ENCODE measurements around the gene ACTR1B.
A peak's percentile ranks its signal among the peaks of the same experiment; 100 is the strongest.
"Not testable (repeated sequence)": the region's sequence is repeated elsewhere in the genome, so short reads cannot be mapped to it uniquely, and the experiment has no call there.

ACTR1B gene

DNA sequence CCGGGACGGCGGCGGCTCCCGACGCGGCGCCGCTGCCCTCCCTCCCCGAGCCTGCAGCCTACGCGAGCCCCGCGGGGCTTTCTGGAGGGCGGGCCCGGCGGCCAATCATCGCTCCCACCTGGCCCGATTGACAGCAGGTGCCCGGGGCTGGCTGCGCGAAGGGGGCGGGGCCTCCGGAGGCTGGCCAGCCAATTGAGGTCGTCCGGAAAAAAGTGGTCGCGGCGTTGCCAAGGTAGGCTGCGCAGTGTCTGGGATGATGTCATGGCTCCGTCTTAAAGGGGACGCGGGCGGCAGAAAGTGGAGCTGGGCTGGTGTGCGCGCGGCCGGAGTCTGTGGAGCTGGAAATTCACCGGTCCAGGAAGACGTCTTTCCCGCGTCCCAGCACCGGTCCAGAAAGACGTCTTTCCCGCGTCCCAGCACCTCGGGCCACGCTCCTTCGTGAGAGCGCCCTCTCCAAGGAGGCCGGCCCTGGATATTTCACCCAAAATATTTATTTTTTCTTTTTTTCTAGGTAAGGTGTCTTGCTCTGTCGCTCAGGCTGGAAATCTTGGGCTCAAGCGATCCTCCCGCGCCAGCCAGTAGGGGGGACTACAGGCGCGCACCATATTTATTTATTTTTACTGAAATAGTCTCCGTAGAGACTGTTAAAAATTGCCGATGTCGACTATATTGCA, at the start of gene ACTR1B:
Gene ACTR1B, minus strand, starts transcription at position 83 of the 674 bp plus-strand sequence. CDS start 154 bp downstream, outside the sequence.
- DNase-seq (ENCODE audit: low read depth, low spot score), result peak; percentile 94

DNA sequence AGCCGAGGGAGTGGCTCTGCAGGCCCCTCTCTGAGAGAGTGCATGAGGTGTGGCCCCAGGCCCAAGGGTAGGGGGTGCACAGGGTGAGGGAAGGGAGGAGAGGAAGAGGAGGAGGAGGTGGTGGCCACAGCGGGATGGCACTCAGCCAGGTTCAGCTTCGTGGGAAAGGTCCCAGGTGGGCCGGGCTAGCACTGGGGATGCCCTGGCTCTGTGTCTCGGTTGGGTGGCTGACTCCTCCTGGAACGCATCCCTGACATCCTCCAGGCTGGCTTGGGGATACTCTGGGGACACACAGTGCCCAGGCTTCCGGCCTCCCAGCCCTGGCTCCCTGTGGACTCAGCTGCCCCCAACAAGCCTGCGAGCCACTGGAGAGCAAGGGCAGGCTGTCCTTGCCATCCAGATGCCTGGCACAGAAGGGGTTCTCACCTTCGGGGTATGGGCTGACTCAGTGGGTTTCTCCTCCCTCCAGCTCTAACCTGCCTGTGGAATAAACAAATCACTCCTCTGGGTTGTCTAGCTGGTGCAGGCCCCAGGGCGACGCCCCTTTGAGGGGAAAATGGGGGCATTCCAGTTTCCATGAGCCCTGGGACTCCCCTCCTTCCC, 49.0 kb upstream of the ACTR1B start:
- no peak for DNase-seq (ENCODE audit: low read depth, low spot score)

DNA sequence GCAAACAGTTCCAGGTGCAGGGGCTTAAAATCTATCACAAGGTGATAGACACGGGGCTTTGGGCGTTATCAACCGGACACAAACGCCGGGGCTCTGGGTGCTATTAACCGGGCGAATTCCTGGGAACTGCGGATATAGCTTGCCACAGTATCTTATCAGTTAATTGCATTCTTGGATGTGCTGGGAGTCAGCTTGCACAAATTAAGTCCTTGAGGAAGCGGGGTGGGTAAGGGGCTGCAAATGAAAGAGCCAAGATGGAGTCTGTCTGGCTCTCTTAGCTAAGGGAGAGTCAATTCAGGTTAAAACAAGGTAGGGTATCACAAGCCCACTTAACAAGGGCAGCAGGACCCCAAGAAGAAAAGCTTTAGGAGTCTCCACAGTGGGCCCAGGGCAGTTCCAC, 48.3 kb upstream of the ACTR1B start:
- not testable (repeated sequence) for DNase-seq (ENCODE audit: low read depth, low spot score)

DNA sequence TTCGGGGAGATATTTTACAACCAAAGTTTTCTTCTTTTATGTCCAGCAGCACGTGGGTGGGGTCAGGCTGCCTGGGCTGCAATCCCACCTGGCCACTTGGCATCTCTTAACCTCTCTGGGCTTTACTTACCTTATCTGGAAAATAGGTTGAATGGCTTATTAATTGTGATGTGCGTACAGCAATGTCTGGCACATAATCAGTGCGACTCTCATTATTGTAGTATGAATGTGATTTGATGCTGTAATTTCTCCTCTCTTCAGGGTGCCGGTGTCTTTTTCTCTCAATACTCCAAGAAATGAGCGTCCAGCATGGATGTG, 47.5 kb upstream of the ACTR1B start:
- DNase-seq (ENCODE audit: low read depth, low spot score), result no peak

DNA sequence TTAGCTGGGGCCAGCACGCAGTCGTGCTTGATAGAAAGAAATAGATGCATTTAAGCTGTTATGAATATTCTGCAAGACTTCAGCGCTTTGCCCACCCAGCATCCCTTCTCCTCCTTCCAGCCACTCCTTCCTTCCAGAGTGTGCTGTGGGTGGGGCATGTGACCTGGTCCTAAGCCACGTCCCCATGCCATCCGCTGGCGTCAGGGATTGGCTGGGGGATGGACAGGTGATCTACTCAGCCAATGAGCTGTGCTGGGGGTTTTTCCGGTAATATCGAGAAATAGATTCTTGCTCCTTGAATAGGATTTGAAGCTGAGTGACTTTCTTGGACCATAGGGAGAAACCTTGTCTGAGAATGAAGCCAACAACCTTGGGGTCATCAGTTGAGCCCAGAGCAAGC, 44.8 kb upstream of the ACTR1B start:
- DNase-seq (ENCODE audit: low read depth, low spot score), result no peak

DNA sequence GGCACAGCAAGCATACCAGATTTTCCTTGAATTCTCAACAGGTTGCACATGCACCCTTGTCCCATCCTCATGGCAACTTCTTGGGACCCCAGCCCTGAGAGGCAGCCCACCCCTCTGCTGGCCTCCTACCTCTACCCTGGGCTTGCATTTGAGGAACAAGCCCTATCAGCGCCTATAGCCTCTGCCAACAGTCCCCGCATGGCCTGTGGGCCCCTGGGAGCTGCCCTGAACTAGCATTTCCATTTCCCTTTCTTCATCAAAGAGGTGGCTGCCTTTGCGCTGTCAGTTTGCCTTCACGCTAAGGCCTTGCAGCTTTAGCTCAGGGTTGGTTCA, 44.2 kb upstream of the ACTR1B start:
- no peak for DNase-seq (ENCODE audit: low read depth, low spot score)

DNA sequence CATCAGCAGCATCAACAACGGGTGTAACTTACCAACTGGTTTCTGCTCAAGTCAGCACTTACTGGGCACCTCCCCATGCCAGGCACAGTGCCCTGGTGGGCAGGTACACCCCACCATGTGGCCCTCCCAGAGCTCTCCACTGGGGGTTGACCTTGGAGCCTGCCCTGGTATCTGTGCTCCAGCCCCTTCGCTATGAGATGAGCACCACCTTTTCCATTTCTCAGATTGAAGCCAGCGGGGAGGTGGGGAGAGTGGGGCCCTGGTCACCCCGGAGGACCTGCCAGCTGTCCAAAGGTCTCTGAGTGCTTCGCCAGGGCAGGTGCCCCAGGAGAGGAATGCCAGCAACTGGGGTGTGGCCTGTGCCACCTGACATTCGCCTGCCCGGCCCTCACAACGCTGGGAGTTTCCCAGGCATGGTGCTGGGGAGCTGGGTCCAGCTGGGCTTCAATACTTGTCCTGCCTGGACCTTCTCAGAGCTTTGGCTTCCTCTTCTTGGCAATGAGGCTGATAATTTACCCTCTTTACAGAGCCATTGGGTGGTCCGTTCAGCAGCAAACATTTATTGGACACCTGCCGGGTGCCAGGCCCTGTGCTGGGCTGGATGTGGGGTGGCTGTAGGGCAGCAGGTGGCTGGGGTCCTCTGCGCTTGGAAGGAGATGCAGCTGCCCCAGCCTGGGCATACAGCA, 43.7 kb upstream of the ACTR1B start:
- no peak for DNase-seq (ENCODE audit: low read depth, low spot score)

DNA sequence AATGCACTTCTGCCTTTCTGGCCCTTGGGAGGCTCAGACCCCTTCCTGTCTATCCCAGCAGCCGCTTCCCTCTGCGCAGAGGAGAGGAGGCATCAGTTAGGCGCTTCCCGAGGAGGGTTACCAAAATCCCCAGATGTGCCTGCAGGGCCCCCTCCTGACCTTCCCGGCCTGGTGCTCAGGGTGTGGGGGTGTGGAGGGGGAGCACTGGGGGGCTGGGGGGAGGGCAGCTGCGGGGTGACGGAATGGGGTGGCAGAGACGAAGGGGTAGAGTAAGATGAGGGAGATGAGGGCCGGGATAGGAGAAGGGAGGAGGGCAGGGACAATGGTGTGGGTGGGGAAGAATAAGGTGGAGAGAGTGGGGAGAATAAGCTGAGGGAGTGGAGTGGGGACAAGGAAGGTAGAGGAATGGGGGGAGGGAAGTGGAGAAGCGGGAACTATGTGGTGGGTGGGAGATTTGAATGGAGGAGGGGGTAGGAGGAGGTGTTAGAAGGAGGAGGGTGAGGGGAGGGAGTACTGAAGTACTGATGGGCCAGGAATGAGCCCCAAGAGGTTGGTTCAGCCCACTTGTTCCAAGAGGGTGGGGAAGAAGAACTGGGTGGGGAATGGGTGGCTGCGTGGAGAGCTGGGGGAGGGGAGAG, 43.0 kb upstream of the ACTR1B start:
- DNase-seq (ENCODE audit: low read depth, low spot score), result no peak

DNA sequence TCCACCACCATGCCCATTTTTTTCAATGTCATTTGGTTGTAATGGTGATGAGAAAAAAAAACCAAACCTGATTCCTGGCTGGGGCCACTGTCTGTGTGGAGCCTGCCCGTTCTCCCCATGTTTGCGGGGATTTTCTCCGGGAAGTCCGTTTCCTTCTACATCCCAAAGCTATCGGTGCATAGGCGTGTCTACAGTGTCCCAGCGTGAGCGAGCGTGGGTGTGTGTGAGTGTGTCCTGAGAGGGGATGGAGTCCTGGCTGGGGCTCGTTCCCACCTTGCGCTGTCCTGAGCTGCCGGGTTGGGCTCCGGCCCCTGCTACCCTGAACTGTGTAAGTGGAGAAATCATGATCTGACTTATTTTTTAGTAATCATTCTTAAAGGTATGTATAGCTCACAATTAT, 42.3 kb upstream of the ACTR1B start:
- DNase-seq (ENCODE audit: low read depth, low spot score), result no peak

DNA sequence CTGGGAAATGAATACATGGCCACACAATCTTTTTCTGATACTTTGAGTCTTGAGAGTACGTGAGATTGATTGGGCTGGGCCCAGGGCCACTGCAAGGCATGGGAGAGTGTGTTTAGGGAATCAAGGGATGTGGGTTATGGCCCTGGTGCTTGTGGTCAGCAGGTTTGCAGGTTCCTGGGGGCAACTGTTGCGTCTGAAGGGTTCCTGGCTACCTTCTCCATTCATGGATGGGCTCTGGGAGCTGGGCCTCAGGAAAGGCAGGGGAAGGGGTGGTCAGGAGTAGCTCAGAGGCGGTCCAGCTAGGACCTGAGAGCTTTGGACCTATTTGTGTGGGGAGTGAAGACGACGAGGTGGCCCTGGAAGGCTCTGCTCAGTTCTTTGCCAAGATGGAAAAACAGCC, 41.1 kb upstream of the ACTR1B start:
- no peak for DNase-seq (ENCODE audit: low read depth, low spot score)

DNA sequence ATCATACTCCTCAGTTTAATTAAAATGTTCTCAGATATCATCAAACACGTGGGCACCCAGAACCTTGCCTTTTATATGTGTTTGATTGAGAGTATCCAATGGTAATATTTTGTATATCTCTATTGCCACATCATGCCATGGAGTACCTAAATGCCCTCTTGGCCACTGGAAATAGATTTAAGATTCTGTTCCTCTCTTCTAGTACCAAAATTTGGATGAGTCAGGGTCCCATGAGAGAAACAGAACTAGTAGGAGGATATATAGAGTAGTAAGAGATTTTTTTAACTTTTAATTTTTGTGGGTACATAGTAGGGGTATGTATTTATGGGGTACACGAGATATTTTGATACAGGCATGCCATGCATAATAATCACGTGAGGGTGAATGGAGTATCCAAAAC, 39.9 kb upstream of the ACTR1B start:
- DNase-seq (ENCODE audit: low read depth, low spot score), result no peak

DNA sequence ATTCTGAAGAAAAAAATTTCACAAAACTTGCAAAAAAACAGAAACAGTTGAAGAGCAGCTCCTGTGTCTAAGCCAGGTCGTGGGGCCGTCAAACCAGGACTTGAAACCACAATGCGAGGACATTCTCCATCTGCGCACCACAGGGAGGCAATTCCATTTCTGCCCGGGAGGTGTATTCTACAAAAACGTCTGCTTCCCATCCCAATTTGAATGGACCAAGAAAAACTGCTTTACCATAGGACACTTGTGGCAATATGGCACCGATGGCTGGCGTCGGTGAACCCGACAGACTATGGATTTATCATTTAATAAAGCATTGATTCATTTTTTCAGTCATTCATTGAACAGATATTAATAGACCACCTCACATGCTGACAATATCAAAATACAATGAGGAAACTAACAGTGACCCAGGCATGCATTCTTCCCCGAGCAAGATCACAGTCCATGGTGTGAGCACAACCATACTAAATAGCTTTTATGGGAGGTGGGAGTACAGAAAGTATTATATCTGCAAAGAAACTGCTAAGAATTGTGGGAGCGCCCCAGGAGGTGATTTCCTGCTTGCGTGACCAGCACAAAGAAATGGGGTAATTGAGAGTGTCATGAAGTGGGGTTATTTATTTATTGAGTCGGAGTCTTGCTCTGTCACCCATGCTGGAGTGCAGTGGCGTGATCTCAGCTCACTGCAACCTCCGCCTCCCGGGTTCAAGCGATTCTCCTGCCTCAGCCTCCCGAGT, 39.1 kb upstream of the ACTR1B start:
- DNase-seq (ENCODE audit: low read depth, low spot score), result no peak

DNA sequence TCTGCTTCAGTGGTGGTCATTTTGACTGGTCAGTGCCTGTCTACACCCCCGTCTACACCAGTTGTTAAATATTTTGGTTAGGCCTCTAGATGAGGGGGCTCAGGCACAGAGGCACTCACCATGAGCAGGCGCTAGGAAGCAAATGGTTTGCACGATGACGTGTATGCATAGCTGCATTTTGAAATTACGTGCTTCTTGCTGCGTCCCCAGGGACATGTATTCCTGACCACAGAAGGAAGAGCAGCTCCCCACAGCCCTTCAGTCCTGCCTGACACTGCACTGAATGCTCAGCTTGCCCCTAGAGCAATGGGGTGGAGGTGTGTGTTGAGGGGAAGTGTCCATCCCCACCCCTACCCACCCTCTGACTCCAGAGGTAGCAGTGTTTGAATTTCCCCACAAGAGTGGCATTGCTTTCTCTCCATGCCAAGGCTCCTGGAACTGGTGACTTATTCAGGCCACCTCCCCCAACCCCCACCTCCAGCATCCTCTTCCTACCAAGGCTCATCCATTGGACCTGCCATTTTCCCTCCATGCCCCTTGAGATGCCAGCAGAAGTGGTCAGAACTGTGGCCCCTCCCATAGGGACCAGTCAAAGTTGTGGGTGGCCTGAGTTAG, 38.1 kb upstream of the ACTR1B start:
- DNase-seq (ENCODE audit: low read depth, low spot score), result no peak

DNA sequence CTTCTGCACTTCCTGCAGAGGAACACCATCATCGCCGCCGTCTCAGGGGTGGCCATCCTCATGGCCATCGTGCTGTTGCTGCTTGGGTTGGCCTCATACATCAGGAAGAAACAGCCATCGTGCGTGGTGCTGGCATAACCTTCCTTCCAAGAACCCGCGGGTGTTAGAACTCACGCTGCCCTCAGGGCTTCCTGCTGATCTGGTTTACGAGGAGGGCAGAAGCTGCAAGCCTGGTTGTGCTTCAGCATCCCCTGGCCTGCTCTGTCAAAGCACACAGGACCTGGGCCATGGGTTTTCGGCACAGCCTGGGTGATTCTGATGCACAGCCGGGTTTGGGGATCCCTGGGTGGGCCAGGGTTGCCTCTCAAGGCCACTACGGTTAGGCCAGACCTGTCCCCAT, 37.3 kb upstream of the ACTR1B start:
- DNase-seq (ENCODE audit: low read depth, low spot score), result no peak

DNA sequence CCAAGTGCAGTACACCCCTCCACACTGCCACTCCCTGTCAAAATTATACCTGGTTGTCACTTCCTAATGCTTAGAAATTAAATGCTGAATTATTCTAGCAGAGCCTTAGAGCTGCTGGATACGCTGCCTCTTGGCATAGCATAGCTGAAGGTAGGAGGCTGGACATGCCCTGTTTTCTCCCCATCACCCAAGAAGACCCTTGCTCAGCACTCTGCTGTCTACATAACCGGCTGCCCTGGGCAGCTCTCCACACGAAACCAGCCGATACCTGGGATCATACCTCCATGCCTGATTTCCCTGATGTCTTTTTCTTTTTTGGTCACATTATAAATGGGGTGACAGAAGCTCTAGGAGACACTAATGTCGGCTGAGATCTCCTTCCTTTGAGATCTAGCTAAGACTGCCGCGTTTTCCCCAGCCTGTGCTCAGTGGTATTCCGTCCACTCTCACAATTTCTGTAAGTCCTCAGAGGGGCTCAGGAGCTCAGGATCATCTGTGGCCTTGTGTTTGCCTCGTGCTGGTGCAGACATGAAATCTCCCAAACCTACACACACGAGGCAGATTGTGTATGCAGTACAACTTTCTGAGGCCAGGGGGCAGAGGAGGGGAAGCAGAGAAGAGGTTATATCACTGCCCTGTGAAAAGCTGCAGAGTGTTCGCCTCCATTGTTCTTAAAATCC, 36.1 kb upstream of the ACTR1B start:
- peak; percentile 17 for DNase-seq (ENCODE audit: low read depth, low spot score)

DNA sequence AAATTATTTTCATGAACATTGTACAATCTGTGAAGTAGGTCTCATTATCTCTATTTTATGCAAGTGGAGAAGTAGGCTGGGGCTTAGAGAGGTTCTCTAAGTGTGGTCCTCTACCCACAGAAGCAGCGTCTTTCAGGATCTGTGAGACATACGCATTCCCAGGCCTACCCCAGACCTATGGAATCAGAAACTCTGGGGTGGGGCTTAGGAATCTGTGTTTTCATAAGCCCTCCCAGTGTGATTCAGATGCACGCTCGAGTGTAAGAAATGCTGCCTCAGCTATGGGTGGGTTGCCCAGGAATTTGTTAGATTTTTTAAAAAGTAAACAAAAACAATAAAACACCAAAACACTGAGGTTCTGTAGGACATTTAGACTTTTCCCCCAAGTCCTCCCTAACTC, 34.7 kb upstream of the ACTR1B start:
- DNase-seq (ENCODE audit: low read depth, low spot score), result no peak

DNA sequence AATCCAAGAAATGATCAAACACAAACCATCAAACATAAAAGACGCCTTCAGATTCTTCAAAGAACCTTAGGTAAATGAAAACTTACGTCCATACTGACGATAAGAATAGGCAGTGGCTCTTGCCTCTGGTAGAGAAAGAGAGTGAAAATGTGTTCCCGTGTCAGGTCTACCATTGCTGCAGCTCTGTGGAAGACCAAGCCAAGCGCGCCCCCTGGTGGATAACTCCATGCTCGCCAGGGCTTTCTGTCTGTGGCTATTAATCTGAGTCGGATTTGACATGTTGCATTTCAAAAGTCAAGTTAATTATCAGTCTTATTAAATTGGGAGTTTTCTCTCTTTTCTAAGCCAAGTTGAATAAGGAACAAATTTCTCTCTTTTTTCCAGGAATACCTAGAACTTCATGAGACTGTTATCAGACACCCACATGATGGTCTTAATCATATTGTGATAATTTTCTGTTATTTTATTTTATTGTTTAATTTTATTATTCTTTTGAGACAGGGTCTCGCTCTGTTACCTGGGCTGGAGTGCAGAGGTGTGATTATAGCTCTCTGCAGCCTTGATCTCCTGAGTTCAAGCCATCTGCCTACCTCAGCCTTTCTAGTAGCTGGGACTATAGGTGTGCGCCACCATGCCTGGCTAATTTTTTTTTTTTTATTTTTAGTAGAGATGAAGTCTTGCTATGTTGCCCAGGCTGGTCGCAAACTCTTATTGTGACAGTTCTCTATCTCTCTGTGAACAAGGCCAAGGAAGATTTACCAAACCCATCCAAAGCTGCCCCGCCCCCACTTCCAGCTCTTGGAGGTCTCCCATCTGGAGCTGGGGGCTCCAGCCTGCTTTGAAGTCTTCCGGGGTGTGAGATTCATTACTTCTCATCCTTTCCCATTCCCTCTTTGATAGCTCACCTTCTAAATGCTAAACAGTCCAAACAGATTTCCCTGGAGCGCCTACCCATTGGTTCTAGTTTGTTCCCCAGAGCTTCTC, 33.7 kb upstream of the ACTR1B start:
- DNase-seq (ENCODE audit: low read depth, low spot score), result peak; percentile 68

DNA sequence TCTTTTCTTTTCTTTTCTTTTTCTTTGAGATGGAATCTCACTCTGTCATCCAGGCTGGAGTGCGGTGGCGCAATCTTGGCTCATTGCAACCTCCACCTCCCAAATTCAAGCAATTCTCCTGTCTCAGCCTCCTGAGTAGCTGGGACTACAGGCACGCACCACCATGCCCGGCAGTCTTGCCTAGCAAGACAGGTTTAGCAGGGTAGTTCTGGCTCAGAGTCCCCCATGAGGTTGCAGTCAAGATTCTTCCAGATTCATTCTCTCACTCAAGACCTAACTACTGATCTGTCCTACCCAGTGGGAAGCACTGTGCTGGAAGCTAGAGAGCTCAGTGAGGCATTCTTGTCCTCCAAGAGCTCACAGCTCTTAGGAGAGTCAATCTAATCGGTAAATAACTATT, 31.9 kb upstream of the ACTR1B start:
- no peak for DNase-seq (ENCODE audit: low read depth, low spot score)

DNA sequence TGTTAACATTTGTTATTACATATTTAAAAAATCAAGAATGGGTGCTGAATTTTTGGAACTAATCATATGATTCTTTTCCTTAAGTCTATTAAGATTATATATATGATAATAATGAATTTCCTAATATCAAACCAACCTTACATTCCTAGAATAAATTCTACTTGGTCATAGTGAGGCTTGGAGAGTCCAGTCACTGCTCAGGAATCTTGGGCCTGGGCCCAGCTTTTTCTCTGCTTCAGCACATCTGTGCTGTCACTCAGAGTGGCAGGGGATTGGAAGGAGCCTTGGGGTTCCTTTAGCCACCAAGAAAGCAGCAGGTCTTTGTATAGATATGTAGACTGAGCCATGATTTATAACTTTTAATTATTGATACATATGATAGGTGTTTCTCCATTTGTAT, 29.6 kb upstream of the ACTR1B start:
- DNase-seq (ENCODE audit: low read depth, low spot score), result no peak

DNA sequence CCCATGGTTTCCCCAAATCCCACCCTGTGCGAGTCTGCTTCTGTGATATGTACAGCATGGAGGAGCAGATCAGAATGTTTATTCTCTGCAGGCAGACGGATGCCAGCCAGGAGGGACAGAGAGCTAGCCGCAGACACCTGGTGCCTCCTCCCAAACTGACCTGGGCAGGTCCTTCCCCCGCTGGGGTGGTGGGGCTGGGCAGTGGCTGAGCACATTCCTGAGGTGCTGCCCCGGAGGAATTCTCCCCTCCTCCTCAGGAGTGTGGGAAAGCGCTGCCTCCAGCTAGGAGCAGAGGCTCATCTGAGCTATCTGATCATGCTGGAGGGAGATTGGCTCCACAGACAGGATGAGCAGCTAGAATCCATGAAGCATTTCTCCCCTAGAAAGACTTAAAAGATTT, 27.3 kb upstream of the ACTR1B start:
- DNase-seq (ENCODE audit: low read depth, low spot score), result no peak
